DMS153 treated with DMSO at 0.1 percent for 48 hours (cell line): ENCODE results near the gene DAB2IP.

Experiments
- DNase-seq: peaks from one replicate; lab custom pipeline; 2025; ENCODE audit not compliant: unreplicated experiment; lab: John Stamatoyannopoulos, UW

DAB2IP gene

GRCh38 chr9:121700165-121700831 is 48.9 kb downstream of the DAB2IP start:
- DNase-seq: peak; percentile 60

GRCh38 chr9:121700832-121701419 is 49.5 kb downstream of the DAB2IP start:
- no peak for DNase-seq

- no peak for DNase-seq
Measured at GRCh38 chr9:121701736-121702261, 50.4 kb downstream of the DAB2IP start.

GRCh38 chr9:121703014-121703734 is 51.7 kb downstream of the DAB2IP start:
- DNase-seq: no peak

- no peak for DNase-seq
Measured at GRCh38 chr9:121704281-121704680, 52.8 kb downstream of the DAB2IP start.

- no peak for DNase-seq
Measured at GRCh38 chr9:121706149-121706750, 54.8 kb downstream of the DAB2IP start.

GRCh38 chr9:121707477-121708424 is 56.3 kb downstream of the DAB2IP start:
- DNase-seq: no peak

- DNase-seq: no peak
Measured at GRCh38 chr9:121708768-121709488, 57.5 kb downstream of the DAB2IP start.

GRCh38 chr9:121709798-121710197 is 58.4 kb downstream of the DAB2IP start:
- no peak for DNase-seq

- DNase-seq: no peak
Measured at GRCh38 chr9:121711281-121711680, 59.8 kb downstream of the DAB2IP start.

- no peak for DNase-seq
Measured at GRCh38 chr9:121711797-121712196, 60.4 kb downstream of the DAB2IP start.

- DNase-seq: no peak
Measured at GRCh38 chr9:121713400-121714070, 62.1 kb downstream of the DAB2IP start.

GRCh38 chr9:121714075-121714705 is 62.8 kb downstream of the DAB2IP start:
- no peak for DNase-seq

GRCh38 chr9:121714873-121715272 is 63.4 kb downstream of the DAB2IP start:
- DNase-seq: no peak

GRCh38 chr9:121717141-121717991 is 65.9 kb downstream of the DAB2IP start:
- no peak for DNase-seq

- DNase-seq: no peak
Measured at GRCh38 chr9:121718084-121718483, 66.7 kb downstream of the DAB2IP start.

- no peak for DNase-seq
Measured at GRCh38 chr9:121718501-121718900, 67.1 kb downstream of the DAB2IP start.
